Measurements from ENCODE around the gene SAFB.
A peak's percentile ranks its signal among the peaks of the same experiment; 100 is the strongest.

- TF ChIP-seq CTCF (IDR thresholded peaks at IDR 0.05) (peak; percentile 93), POLR2AphosphoS5 (IDR thresholded peaks at IDR 0.05; ENCODE audit: low read depth, low read length) (no peak)
Measured at GRCh38 chr19:5686647-5687359, 63.9 kb downstream of the SAFB start.

Measured in Panc1 (cell line).